ENCODE results near the gene GRIK5.

GRCh38 chr19:41991025-41991424, 79.0 kb downstream of the GRIK5 start:
- TF ChIP-seq CTCF (conservative IDR thresholded peaks at IDR 0.05 in 1 of 2, IDR thresholded peaks at IDR 0.05 in 1 of 2; ENCODE audit: extremely low read depth in 1 of 2, insufficient read depth in 1 of 2, low read depth in 1 of 2, low read length in 2 of 2) = no peak
- TF ChIP-seq EZH2 (IDR thresholded peaks at IDR 0.05; ENCODE audit: borderline replicate concordance, low read length) = no peak
